HepG2 (cell line): ENCODE measurements around the gene SCGB1D2. TPM values are rescaled to one million over a fixed set of nuclear protein-coding genes. Genes with fewer than 3 reads are reported as not detected.

Experiments
- FOSL2 ChIP-seq: sonication (generic); formaldehyde crosslinking; IDR thresholded peaks from 2 replicates; pipeline ENCODE4 v1.4.0; 2020; ENCODE audit warnings: missing genetic modification reagents
- GZF1 ChIP-seq: sonication (generic); formaldehyde crosslinking; IDR thresholded peaks from 2 replicates; pipeline ENCODE4 v1.5.1; 2020; ENCODE audit warnings: mild to moderate bottlenecking, missing genetic modification reagents
- KLF11 ChIP-seq: IDR thresholded peaks from 2 replicates; pipeline ENCODE4 v1.6.1; 2016; ENCODE audit warnings: missing compliant biosample characterization
- MAZ ChIP-seq, 2 experiments: sonication (generic) in 1 of 2; formaldehyde crosslinking in 1 of 2; IDR thresholded peaks; 2 replicates each; pipeline versions ENCODE4 v1.5.0 to v1.6.1; 2012 to 2020; ENCODE audit warnings: low read depth in 2 of 2, mild to moderate bottlenecking in 2 of 2, borderline replicate concordance in 1 of 2, improper control_type of control experiment in 1 of 2, low read length in 1 of 2, missing genetic modification reagents in 1 of 2, moderate library complexity in 1 of 2
- MIXL1 ChIP-seq: IDR thresholded peaks from 2 replicates; pipeline ENCODE4 v1.6.1; 2016
- MTF1 ChIP-seq: sonication (generic); formaldehyde crosslinking; IDR thresholded peaks from 2 replicates; pipeline ENCODE4 v1.5.0; 2020; ENCODE audit warnings: missing genetic modification reagents
- NR2F6 ChIP-seq, 2 experiments: IDR thresholded peaks; 2 replicates each; pipeline ENCODE4 v1.6.1; 2016; ENCODE audit warnings: antibody characterized with exemption in 1 of 2, mild to moderate bottlenecking in 1 of 2
- RAD21 ChIP-seq: fragments of 450-650 bp; formaldehyde crosslinking; IDR thresholded peaks from 2 replicates; pipeline ENCODE4 v1.5.0; 2020; ENCODE audit warnings: mild to moderate bottlenecking
- SNAPC5 ChIP-seq: sonication (generic); formaldehyde crosslinking; IDR thresholded peaks from 2 replicates; pipeline ENCODE4 v1.8.1; 2023; ENCODE audit warnings: mild to moderate bottlenecking, missing genetic modification reagents, borderline replicate concordance
- TBX2 ChIP-seq: sonication (generic); formaldehyde crosslinking; IDR thresholded peaks from 2 replicates; pipeline ENCODE4 v1.5.0; 2020; ENCODE audit warnings: missing genetic modification reagents, mild to moderate bottlenecking, borderline replicate concordance
- TCF12 ChIP-seq, 2 experiments: fragments of 450-650 bp in 1 of 2; sonication (generic) in 1 of 2; formaldehyde crosslinking in 1 of 2; IDR thresholded peaks; 2 replicates each; pipeline versions ENCODE4 v1.6.1 to v1.8.0; 2017 to 2022; ENCODE audit warnings: antibody characterized with exemption in 1 of 2, mild to moderate bottlenecking in 1 of 2, missing genetic modification reagents in 1 of 2, moderate library complexity in 1 of 2
- ZBTB26 ChIP-seq: IDR thresholded peaks from 2 replicates; pipeline ENCODE4 v1.6.1; 2016; ENCODE audit warnings: missing compliant biosample characterization, missing genetic modification reagents, borderline replicate concordance
- ZNF274 ChIP-seq: sonication (generic); formaldehyde crosslinking; IDR thresholded peaks from 2 replicates; pipeline ENCODE4 v1.5.1; 2020; ENCODE audit warnings: mild to moderate bottlenecking, missing genetic modification reagents
- ZNF562 ChIP-seq: sonication (generic); formaldehyde crosslinking; IDR thresholded peaks from 2 replicates; pipeline ENCODE4 v1.8.0; 2022; ENCODE audit warnings: missing genetic modification reagents, borderline replicate concordance
- ZNF616 ChIP-seq: sonication (generic); formaldehyde crosslinking; IDR thresholded peaks from 2 replicates; pipeline ENCODE4 v1.5.0; 2020; ENCODE audit warnings: low read depth, mild to moderate bottlenecking, missing genetic modification reagents
- ZNF816 ChIP-seq: sonication (generic); formaldehyde crosslinking; IDR thresholded peaks from 2 replicates; pipeline ENCODE4 v1.8.0; 2022; ENCODE audit warnings: missing genetic modification reagents, mild to moderate bottlenecking, borderline replicate concordance
- ZXDC ChIP-seq: sonication (generic); formaldehyde crosslinking; IDR thresholded peaks from 2 replicates; pipeline ENCODE4 v1.5.0; 2020; ENCODE audit warnings: mild to moderate bottlenecking, missing genetic modification reagents
- polyA plus RNA-seq, 8 experiments: library from polyadenylated mRNA; depleted of rRNA in 3 of 8; stranded (reverse) in 7 of 8; unstranded in 1 of 8; fragments of >200 nt; fragmentation: Illumina TruSeq in 4 of 8; extraction: Trizol in 4 of 8; gene quantifications; 2 replicates each; pipeline versions ENCODE4 v1.2.1 to v1.2.3, GENCODE V29; 2011 to 2016; ENCODE audit warnings: low read depth in 4 of 8, missing spikeins in 1 of 8, mixed read lengths in 1 of 8; ENCODE audit not compliant: insufficient read depth in 1 of 8
- total RNA-seq, 5 experiments: library from RNA; depleted of rRNA; stranded (reverse); fragments of >200 nt; fragmentation: Illumina TruSeq; extraction: Trizol; gene quantifications; 2 replicates each; pipeline ENCODE4 v1.2.3, GENCODE V29; 2016; ENCODE audit warnings: low read depth in 1 of 5
- TF ChIP-seq, protein P1 (sequence below): sonication (generic); formaldehyde crosslinking; IDR thresholded peaks from 2 replicates; pipeline ENCODE4 v1.5.1; 2020; ENCODE audit warnings: mild to moderate bottlenecking, missing genetic modification reagents, moderate library complexity
- TF ChIP-seq, protein P2 (sequence below): sonication (generic); formaldehyde crosslinking; IDR thresholded peaks from 2 replicates; pipeline ENCODE4 v1.4.0; 2020; ENCODE audit warnings: low read depth, mild to moderate bottlenecking, missing genetic modification reagents

The SCGB1D2 gene
- total and polyA plus RNA-seq, 2 of the 13 experiments (the other 11 are each of a cell fraction or from before 2014, with no cell fraction given): not detected

DNA sequence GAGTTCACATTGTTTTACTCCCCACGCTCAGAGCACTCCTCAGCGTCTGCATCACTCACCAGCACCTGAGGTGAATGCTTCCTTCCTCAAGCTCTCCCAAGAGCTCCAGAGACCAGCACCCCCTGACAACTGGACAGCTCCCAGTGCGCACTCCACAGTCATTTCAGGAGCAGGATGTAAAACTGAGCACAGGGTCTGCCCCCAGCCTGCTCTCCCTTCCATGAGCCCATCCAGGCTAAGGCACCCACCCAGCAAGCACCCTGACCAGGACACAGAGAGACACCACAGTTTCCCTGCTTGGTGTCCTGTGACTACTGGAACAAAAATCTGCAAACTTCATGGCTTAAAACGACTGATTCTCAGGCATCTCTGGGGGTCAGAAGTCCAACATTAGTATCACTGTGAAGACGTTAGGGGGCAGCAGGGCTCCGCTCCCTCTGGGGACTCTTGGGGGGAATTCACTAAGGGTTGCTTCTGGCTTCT, 3.3 kb downstream of the SCGB1D2 start (continued):
- TF ChIP-seq SNAPC5 (CRISPR knock-in tag) (0 out of 2 replicates have a peak, but pooled peaks have one; percentile 73), ZNF816 (CRISPR knock-in tag) (0 out of 2 replicates have a peak, but pooled peaks have one; percentile 31), TCF12 (IDR thresholded peaks at IDR 0.05) (no peak), TCF12 (CRISPR knock-in tag; IDR thresholded peaks at IDR 0.05) (no peak), ZNF274 (CRISPR knock-in tag) (peak; percentile 82; the same call in 1 of the 2 replicates), ZNF616 (0 out of 2 replicates have a peak, but pooled peaks have one; percentile 27), MTF1 (CRISPR knock-in tag) (no peak), FOSL2 (CRISPR knock-in tag) (0 out of 2 replicates have a peak, but pooled peaks have one; percentile 36), ZBTB26 (CRISPR knock-in tag) (0 out of 2 replicates have a peak, but pooled peaks have one; percentile 64), MAZ (IDR thresholded peaks at IDR 0.05; ENCODE audit: borderline replicate concordance, low read depth, low read length) (no peak), MAZ (CRISPR knock-in tag; IDR thresholded peaks at IDR 0.05; ENCODE audit: low read depth) (0 out of 2 replicates have a peak, but pooled peaks have one; percentile 33), ZXDC (CRISPR knock-in tag) (no peak), MIXL1 (peak; percentile 60), KLF11 (CRISPR knock-in tag) (peak; percentile 66; the same call in 1 of the 2 replicates), NR2F6 (IDR thresholded peaks at IDR 0.05) (0 out of 2 replicates have a peak, but pooled peaks have one; percentile 15), NR2F6 (CRISPR knock-in tag; IDR thresholded peaks at IDR 0.05) (peak; percentile 28; the same call in 1 of the 2 replicates), TBX2 (no peak; the same call in 1 of the 2 replicates), GZF1 (CRISPR knock-in tag) (0 out of 2 replicates have a peak, but pooled peaks have one; percentile 41), RAD21 (peak; percentile 81), ZNF562 (CRISPR knock-in tag) (no peak)
- TF ChIP-seq, protein P1, sequence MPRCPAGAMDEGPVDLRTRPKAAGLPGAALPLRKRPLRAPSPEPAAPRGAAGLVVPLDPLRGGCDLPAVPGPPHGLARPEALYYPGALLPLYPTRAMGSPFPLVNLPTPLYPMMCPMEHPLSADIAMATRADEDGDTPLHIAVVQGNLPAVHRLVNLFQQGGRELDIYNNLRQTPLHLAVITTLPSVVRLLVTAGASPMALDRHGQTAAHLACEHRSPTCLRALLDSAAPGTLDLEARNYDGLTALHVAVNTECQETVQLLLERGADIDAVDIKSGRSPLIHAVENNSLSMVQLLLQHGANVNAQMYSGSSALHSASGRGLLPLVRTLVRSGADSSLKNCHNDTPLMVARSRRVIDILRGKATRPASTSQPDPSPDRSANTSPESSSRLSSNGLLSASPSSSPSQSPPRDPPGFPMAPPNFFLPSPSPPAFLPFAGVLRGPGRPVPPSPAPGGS (CRISPR knock-in tag): peak; percentile 61; the same call in 1 of the 2 replicates
- TF ChIP-seq, protein P2, sequence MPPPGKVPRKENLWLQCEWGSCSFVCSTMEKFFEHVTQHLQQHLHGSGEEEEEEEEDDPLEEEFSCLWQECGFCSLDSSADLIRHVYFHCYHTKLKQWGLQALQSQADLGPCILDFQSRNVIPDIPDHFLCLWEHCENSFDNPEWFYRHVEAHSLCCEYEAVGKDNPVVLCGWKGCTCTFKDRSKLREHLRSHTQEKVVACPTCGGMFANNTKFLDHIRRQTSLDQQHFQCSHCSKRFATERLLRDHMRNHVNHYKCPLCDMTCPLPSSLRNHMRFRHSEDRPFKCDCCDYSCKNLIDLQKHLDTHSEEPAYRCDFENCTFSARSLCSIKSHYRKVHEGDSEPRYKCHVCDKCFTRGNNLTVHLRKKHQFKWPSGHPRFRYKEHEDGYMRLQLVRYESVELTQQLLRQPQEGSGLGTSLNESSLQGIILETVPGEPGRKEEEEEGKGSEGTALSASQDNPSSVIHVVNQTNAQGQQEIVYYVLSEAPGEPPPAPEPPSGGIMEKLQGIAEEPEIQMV (CRISPR knock-in tag): no peak
